Activated CD8-positive, alpha-beta memory T cell treated with anti-CD3 and anti-CD28 coated beads, Interleukin-2, amount 50 U/mL, for 1 hour (primary cell): ENCODE results near the gene SYNGR4.
"Not testable (repeated sequence)": the region's sequence is repeated elsewhere in the genome, so short reads cannot be mapped to it uniquely, and the experiment has no call there.

Experiments
- DNase-seq: peaks from one replicate; pipeline ENCODE4 v3.0.0-alpha.2; 2020; ENCODE audit errors: extremely low read depth

The SYNGR4 gene, protein sequence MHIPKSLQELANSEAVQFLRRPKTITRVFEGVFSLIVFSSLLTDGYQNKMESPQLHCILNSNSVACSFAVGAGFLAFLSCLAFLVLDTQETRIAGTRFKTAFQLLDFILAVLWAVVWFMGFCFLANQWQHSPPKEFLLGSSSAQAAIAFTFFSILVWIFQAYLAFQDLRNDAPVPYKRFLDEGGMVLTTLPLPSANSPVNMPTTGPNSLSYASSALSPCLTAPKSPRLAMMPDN

GRCh38 chr19:48363810-48364597 lies at the start of gene SYNGR4, which contains the start of gene TMEM143:
TSS of gene SYNGR4 (plus strand) at chr19:48364367. CDS start at chr19:48365843, 1,476 bp downstream.
TSS of gene TMEM143 (minus strand) at chr19:48363940. CDS start at chr19:48363920, 20 bp downstream.
- peak; percentile 97 for DNase-seq

GRCh38 chr19:48315712-48316111 lies 48.5 kb upstream of the SYNGR4 start:
- no peak for DNase-seq

- DNase-seq = not testable (repeated sequence)
Observed at GRCh38 chr19:48317708-48317960, 46.5 kb upstream of the SYNGR4 start.

DNA sequence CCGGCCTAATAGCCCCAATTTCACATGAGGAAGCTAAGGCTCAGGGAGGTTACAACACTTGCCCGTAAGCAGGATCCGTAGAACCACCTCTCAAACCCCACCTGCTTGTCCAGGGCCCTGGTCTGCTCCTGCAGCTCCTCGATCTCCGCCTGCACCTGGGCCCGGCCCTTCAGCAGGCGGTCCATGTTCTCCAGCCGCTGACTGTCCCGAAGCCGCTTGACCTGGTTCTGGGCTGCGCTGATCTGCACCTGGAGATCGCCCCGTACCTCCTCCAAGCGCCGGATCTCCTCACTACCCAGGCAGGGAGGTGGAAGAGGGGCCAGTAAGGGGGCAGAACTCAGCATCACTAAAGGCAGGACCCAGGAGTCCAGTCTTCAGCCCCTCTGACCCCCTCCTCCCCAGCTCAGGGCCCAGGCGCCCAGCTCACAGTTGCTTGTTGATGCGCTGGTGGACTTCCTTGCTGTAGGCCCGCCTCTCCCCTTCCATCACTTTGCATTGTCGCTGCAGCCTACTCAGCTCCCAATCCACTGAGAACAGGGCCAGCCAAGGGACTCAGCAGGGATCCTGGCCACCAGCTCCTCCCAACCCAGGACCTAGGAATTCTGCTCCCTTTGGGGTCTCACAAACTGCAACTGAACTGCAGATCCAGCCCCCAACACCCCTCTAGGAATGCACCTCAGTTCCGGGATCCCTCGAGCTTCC lies 45.7 kb upstream of the SYNGR4 start:
- no peak for DNase-seq

- no peak for DNase-seq
Observed at GRCh38 chr19:48319647-48320541, 44.3 kb upstream of the SYNGR4 start.

GRCh38 chr19:48321372-48321621 lies 42.9 kb upstream of the SYNGR4 start:
- DNase-seq = peak; percentile 96

DNA sequence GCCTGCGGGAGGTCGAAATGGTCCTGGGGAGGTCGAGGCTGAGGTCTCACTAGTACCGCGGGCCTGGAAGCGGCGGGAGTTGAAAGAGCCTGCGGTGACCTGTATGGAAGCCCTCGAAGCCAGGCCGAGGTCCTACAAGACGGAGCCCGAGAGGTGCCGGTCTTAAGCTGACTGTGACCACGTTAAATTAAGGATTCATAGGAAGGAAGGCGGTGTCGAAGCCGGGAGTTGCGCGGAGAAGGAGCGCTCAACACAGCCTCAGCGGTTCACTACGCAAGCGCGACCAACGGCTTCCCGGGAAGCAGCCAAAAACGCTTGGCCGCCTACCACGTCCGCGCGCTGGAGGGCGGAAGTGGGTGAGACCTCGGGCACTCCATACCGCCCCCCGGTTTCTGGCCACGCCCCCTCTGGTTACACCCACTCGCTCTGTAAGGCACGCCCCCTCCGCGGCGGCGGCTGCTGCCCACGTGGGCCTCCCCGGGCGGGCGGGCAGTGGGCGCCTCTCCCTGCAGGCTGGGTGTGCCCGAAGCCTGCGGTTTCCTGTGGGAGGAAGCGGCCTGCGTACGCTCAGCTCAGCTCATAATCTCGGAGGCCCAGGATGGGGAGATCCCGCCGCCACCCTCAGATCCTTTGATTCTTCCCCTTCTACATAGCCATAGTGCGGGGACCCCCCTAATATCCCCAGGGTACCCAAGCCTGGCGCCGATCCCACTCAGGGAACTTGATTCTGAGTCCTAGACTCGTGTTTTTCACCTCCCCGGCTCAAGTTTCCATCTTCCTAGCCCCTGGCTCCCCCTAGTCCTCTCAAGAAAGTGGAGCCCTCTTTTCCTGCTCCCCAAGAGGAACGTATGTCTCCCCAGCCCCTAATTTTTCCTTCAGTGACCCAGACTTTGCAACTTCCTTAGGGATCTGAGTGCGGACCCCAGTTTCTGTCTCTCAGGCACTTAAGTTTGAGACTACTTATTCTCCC lies 42.3 kb upstream of the SYNGR4 start:
- DNase-seq = peak; percentile 99

GRCh38 chr19:48325265-48325910 lies 38.8 kb upstream of the SYNGR4 start, which contains the start of gene EMP3:
TSS of gene EMP3 (plus strand) at chr19:48325552. CDS start at chr19:48326845, 1,293 bp downstream.
- DNase-seq = peak; percentile 74

DNA sequence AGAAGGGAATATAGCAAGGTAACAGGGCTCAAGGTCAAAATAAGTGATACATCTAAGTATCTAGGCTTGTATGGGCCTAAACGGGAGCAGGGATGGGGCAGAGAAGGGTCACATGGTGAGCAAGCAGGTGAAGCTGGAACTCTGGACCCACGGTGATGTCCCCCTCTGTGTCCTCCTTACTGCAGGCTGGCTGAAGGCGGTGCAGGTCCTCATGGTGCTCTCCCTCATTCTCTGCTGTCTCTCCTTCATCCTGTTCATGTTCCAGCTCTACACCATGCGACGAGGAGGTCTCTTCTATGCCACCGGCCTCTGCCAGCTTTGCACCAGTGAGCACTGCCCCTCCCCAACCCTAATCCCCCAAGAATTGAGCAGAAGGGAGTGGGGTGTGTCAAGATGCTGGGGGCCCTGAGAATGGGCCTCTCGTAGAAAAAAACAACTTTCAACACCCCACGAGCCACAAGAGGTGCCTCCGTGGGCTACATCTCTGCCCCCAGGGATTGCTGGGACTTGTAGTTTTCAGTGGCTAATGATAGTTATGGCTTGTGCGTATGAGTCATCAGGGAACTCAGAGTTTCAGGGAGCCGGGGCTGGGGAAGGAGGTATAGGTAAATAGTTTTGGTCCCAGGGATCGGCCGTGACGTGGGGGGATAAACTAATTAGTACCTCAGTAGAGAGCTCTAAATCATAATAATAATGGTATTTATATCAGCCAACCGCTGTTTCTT lies 34.8 kb upstream of the SYNGR4 start:
- DNase-seq = no peak

DNA sequence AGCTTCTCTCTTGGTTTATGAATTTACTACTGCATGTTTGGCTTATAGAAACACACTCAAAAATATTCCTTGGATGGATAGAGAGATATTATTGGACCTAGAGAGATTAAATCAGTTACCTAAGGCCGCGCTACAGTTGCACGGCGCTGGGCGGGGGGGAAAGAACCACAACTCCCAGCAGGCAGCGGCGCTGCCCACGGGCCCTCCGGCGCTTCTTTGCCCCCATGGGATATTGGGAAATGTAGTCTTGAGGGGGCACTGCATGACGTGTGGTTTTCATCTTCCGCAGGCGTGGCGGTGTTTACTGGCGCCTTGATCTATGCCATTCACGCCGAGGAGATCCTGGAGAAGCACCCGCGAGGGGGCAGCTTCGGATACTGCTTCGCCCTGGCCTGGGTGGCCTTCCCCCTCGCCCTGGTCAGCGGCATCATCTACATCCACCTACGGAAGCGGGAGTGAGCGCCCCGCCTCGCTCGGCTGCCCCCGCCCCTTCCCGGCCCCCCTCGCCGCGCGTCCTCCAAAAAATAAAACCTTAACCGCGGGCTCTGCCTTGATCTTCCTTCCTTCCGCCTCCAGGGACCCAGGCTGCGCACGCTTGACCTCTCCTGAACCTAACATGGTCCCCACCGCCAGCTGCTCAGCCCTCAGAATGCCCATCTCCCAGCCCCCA lies 34.0 kb upstream of the SYNGR4 start:
- peak; percentile 65 for DNase-seq

DNA sequence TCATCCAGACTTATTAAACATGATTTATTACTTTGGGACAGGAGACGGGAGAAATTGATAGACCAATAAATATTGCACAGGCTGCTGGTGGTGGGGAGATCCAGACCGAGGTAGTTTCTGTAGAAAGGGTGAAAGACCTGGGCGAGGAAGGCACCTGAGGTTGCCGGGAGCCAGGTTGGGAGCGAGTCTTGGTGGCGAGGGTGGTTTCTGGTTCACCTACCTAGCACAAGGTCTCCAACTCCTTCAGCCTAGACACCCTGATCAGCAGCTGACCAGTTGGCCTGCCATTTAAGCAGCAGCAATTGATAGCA lies 31.9 kb upstream of the SYNGR4 start:
- DNase-seq = no peak

DNA sequence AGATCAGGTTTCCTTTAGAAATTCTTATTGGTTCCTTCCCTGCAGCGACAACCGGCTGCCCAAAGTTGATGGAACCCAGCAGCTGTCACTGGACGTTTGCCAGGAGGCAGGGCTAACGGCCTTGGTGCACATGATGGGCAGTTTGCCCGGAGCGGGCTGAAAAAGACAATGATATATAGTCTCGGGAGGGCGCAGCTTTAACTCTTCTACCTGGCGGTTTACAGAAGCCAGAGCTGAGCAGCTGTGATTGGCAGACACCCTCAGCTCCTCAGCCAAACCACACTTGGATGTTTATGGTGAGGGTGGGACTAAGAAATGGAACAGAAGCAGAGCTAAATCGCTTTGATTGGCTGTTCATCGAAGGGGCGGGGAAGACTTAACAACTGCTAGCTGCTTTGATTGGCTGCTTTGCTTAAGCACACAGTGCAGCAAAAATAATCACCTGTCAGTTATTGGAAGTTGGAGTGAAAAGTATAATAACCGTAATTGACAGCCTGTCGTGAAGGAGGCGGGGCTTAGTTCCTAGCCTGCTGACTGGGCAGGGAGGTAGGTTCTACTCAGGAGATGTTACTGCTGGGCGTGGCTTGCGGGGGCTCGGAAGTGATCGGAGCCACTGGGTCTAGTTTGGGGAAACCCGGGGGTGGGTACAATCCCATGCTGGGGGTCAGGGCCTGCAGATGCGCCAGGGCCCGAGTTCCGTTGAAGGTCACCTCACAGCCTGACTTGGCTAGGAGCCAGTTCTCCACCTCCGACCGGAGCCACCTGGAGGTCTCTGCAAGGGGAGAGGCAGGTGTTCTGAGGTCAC lies 31.3 kb upstream of the SYNGR4 start:
- DNase-seq = peak; percentile 95

- peak; percentile 71 for DNase-seq
Observed at GRCh38 chr19:48333467-48334384, 30.4 kb upstream of the SYNGR4 start.

GRCh38 chr19:48338253-48338755 lies 25.9 kb upstream of the SYNGR4 start:
- no peak for DNase-seq

GRCh38 chr19:48338802-48339503 lies 25.2 kb upstream of the SYNGR4 start:
- DNase-seq = no peak

GRCh38 chr19:48340995-48341394 lies 23.2 kb upstream of the SYNGR4 start:
- DNase-seq = no peak
